ENCODE results near the gene HSPA1L. TPM values are rescaled to one million over a fixed set of nuclear protein-coding genes. Genes with fewer than 3 reads are reported as not detected.
"Not testable (repeated sequence)": the region's sequence is repeated elsewhere in the genome, so short reads cannot be mapped to it uniquely, and the experiment has no call there.

The HSPA1L gene
- total and polyA plus RNA-seq, 2 donors (not counting 1 experiment from before 2014, with no cell fraction given) = 0.81 to 2.0 TPM

DNA sequence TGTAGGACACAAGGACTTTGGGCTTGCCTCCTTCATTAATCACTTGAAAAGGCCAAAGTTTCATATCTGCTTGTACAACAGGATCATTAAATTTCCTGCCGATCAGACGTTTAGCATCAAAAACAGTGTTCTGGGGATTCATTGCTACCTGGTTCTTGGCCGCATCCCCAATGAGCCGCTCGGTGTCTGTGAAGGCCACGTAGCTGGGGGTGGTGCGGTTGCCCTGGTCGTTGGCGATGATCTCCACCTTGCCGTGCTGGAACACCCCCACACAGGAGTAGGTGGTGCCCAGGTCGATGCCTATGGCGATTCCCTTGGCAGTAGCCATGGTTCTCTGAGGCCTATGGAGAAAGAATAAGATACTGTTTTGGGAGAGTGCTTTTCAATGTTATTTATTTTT is 3.4 kb downstream of the HSPA1L start:
- no peak overlapping the region for H3K4me3 Mint-ChIP-seq
- POLR2A ChIA-PET = interaction anchor here (0.6 kb wide), 1 partner anchor 73 kb away, joined by 4 read pairs; no protein-coding TSS in a partner anchor
- 100% methylated on average over 11 of the region's 12 CpGs for WGBS (ENCODE audit: insufficient coverage)

DNA sequence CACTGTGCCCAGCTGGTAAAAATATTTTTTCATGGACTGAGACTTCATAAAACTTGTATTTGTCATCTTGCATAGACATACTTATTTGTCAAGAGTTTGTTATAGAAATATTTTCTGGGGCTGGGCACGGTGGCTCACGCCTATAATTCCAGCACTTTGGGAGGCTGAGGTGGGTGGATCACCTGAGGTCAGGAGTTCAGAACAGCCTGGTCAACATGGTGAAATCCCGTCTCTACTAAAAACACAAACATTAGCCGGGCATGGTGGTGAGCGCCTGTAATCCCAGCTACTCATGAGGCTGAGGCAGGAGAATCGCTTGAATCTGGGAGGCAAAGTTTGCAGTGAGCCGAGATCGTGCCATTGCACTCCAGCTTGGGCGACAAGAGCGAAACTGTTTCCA is 6.5 kb downstream of the HSPA1L start:
- H3K4me1 ChIP-seq (ENCODE audit: control insufficient read depth in 2 of 2, insufficient read depth in 2 of 2, low read length in 2 of 2) = peaks cover 10 to 19% of the 10 kb centered on the region in 2 donors
- not testable (repeated sequence) for H3K9me3 ChIP-seq (ENCODE audit: control extremely low read depth in 1 of 3, control insufficient read depth in 2 of 3, insufficient read depth in 1 of 3, low read length in 2 of 3); DNase-seq; H3K27ac Mint-ChIP-seq; H3K4me3 ChIP-seq (ENCODE audit: control extremely low read depth in 1 of 5, extremely low read depth in 1 of 5, insufficient read depth in 1 of 5, low read depth in 2 of 5, low read length in 4 of 5); H4K20me1 ChIP-seq (ENCODE audit: control insufficient read depth, insufficient read depth, low read length, poor library complexity, severe bottlenecking); H3K27me3 Mint-ChIP-seq; ATAC-seq (ENCODE audit: low read depth); H3K9ac ChIP-seq (ENCODE audit: low read length); H3K27ac ChIP-seq (ENCODE audit: low read length in 2 of 2); H3K27me3 ChIP-seq (replicated peaks in 1 of 4; ENCODE audit: control extremely low read depth in 1 of 4, control insufficient read depth in 3 of 4, insufficient read depth in 4 of 4, low read length in 3 of 4); H3K36me3 ChIP-seq (replicated peaks in 1 of 2; ENCODE audit: control extremely low read depth in 1 of 2, control insufficient read depth in 1 of 2, extremely low read depth in 1 of 2, insufficient read depth in 2 of 2, low read length in 1 of 2); H3K9me3 Mint-ChIP-seq (ENCODE audit: insufficient read depth); H3K4me2 ChIP-seq (replicated peaks; ENCODE audit: low read depth, low read length, poor library complexity, severe bottlenecking); H2AFZ ChIP-seq (ENCODE audit: insufficient read depth, low read depth, low read length, poor library complexity, severe bottlenecking); H3K4me3 Mint-ChIP-seq
- H3K79me2 ChIP-seq (ENCODE audit: control insufficient read depth, insufficient read depth, low read length) = peaks cover 33% of the 10 kb centered on the region
- intact Hi-C loops (cut with micrococcal nuclease) = loop anchor here (5.0 kb wide), 1 partner anchor 186 kb away; the partner anchor contains the start of gene PRRC2A
- ChIA-PET POLR2A (interaction anchor here (0.7 to 1.5 kb wide), 2 partner anchors 13 to 38 kb away, joined by 3 to 4 read pairs; partner anchors contain the start of gene VARS1), CTCF (interaction anchor here (0.7 to 3.3 kb wide), 6 partner anchors 10 to 210 kb away, joined by 3 to 20 read pairs (median 5); no protein-coding TSS in a partner anchor)
- WGBS (ENCODE audit: insufficient coverage) = 100% methylated on average over 3 of the region's 10 CpGs
- H3K4me1 Mint-ChIP-seq = peaks cover 19% of the 10 kb centered on the region

More for the DNA sequence above, 3.4 kb downstream of the HSPA1L start:
- no peak overlapping the region for H3K4me3 ChIP-seq (ENCODE audit: control extremely low read depth in 1 of 5, extremely low read depth in 1 of 5, insufficient read depth in 1 of 5, low read depth in 2 of 5, low read length in 4 of 5)
- H3K9ac ChIP-seq (ENCODE audit: low read length) = no peak overlapping the region
- TF ChIP-seq EZH2 (IDR thresholded peaks at IDR 0.05; ENCODE audit: borderline replicate concordance, insufficient read depth, low read depth, low read length, poor library complexity, severe bottlenecking) = no peak
- TF ChIP-seq, protein P1, sequence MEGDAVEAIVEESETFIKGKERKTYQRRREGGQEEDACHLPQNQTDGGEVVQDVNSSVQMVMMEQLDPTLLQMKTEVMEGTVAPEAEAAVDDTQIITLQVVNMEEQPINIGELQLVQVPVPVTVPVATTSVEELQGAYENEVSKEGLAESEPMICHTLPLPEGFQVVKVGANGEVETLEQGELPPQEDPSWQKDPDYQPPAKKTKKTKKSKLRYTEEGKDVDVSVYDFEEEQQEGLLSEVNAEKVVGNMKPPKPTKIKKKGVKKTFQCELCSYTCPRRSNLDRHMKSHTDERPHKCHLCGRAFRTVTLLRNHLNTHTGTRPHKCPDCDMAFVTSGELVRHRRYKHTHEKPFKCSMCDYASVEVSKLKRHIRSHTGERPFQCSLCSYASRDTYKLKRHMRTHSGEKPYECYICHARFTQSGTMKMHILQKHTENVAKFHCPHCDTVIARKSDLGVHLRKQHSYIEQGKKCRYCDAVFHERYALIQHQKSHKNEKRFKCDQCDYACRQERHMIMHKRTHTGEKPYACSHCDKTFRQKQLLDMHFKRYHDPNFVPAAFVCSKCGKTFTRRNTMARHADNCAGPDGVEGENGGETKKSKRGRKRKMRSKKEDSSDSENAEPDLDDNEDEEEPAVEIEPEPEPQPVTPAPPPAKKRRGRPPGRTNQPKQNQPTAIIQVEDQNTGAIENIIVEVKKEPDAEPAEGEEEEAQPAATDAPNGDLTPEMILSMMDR (IDR thresholded peaks at IDR 0.05) = no peak
- ATAC-seq (ENCODE audit: low read depth) (no peak), DNase-seq (no peak)
- no peaks in the 10 kb centered on the region for H3K9me3 ChIP-seq (ENCODE audit: control extremely low read depth in 1 of 3, control insufficient read depth in 2 of 3, insufficient read depth in 1 of 3, low read length in 2 of 3)
- no peak overlapping the region for H2AFZ ChIP-seq (ENCODE audit: insufficient read depth, low read depth, low read length, poor library complexity, severe bottlenecking)
- intact Hi-C loops (cut with micrococcal nuclease) = no loop called here
- CTCF ChIA-PET = interaction anchor here (1.2 kb wide), 1 partner anchor 19 kb away, joined by 5 read pairs; no protein-coding TSS in a partner anchor
- no peaks in the 10 kb centered on the region for H3K36me3 ChIP-seq (replicated peaks in 1 of 2; ENCODE audit: control extremely low read depth in 1 of 2, control insufficient read depth in 1 of 2, extremely low read depth in 1 of 2, insufficient read depth in 2 of 2, low read length in 1 of 2)
- H3K27ac Mint-ChIP-seq = no peak overlapping the region
- peaks cover 7 to 21% of the 10 kb centered on the region in 2 donors for H3K4me1 ChIP-seq (ENCODE audit: control insufficient read depth in 2 of 2, insufficient read depth in 2 of 2, low read length in 2 of 2)
- H3K4me1 Mint-ChIP-seq = peaks cover 19% of the 10 kb centered on the region
- H3K27me3 Mint-ChIP-seq = no peaks in the 10 kb centered on the region
- peaks cover 22% of the 10 kb centered on the region for H3K79me2 ChIP-seq (ENCODE audit: control insufficient read depth, insufficient read depth, low read length)
- H3K9me3 Mint-ChIP-seq (ENCODE audit: insufficient read depth) = no peaks in the 10 kb centered on the region
- H3K27me3 ChIP-seq (replicated peaks in 1 of 4; ENCODE audit: control extremely low read depth in 1 of 4, control insufficient read depth in 3 of 4, insufficient read depth in 4 of 4, low read length in 3 of 4) = no peaks in the 10 kb centered on the region
- H3K4me2 ChIP-seq (replicated peaks; ENCODE audit: low read depth, low read length, poor library complexity, severe bottlenecking) = no peak overlapping the region
- H3K27ac ChIP-seq (ENCODE audit: low read length in 2 of 2) = no peak overlapping the region
- H4K20me1 ChIP-seq (ENCODE audit: control insufficient read depth, insufficient read depth, low read length, poor library complexity, severe bottlenecking) = no peaks in the 10 kb centered on the region
